ENCODE measurements around the gene TSPEAR.

GRCh38 chr21:44497703-44498126, 213.7 kb downstream of the TSPEAR start:
- TF ChIP-seq CTCF (IDR thresholded peaks at IDR 0.05): no peak
- no peak for TF ChIP-seq POLR2A (IDR thresholded peaks at IDR 0.05)
